ENCODE measurements around the gene STAC3.

Gene STAC3

DNA sequence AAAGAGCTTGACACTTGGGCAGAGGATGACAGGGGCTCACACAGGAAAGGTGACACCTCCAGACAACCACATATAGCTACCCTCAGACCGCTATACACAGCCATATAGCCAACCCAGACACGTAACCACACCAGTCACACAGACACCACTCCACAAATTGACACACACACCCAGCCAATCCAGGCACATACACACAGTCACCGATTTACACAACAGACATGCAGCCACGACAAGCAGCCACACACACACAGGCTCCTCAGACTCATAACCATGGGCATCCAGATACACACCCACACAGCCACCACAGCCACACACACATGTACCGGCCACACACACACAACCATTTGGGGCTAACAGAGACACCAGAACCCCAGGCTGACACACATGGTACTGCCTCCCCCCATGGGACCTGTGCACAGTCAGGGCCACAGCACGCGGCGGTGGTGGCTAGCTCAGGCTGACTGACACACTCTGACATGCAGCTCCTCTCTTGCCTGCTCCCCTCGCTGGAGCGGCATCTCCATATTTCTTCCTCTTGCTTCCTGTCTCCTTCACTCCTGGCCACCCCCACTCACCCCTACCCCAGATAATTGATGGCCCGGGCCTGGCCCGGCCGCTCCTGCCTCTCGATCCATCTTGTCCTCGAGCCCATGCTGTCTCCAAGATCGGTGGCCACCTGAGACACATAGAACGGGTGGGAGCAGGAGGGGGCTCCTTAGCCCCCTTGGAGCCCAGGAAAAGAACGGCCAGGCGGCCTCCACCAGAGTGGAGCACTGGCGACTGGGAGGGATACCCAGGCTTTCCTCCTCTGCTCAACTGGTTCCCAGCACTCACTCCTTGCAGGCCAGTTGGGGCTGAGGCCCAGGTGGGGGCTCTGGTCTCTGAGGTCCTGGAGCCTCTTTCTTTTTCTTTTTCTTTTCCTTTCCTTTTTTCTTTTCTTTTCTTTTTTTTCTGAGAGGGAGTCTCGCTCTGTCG, 27.5 kb downstream of the STAC3 start:
- H3K27me3 Mint-ChIP-seq (ENCODE audit: low read depth, poor library complexity) = peaks cover 73% of the 10 kb centered on the region
- TF ChIP-seq, protein P1, sequence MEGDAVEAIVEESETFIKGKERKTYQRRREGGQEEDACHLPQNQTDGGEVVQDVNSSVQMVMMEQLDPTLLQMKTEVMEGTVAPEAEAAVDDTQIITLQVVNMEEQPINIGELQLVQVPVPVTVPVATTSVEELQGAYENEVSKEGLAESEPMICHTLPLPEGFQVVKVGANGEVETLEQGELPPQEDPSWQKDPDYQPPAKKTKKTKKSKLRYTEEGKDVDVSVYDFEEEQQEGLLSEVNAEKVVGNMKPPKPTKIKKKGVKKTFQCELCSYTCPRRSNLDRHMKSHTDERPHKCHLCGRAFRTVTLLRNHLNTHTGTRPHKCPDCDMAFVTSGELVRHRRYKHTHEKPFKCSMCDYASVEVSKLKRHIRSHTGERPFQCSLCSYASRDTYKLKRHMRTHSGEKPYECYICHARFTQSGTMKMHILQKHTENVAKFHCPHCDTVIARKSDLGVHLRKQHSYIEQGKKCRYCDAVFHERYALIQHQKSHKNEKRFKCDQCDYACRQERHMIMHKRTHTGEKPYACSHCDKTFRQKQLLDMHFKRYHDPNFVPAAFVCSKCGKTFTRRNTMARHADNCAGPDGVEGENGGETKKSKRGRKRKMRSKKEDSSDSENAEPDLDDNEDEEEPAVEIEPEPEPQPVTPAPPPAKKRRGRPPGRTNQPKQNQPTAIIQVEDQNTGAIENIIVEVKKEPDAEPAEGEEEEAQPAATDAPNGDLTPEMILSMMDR (IDR thresholded peaks at IDR 0.05) = no peak
- peaks cover 92% of the 10 kb centered on the region for H3K4me1 Mint-ChIP-seq
- H3K4me3 Mint-ChIP-seq = peak overlapping the region; percentile 54
- H3K9me3 Mint-ChIP-seq = no peaks in the 10 kb centered on the region
- peak overlapping the region; percentile 80 for H3K27ac Mint-ChIP-seq
- no peaks in the 10 kb centered on the region for H3K36me3 Mint-ChIP-seq (ENCODE audit: low read depth)
- peak; percentile 70 for DNase-seq

DNA sequence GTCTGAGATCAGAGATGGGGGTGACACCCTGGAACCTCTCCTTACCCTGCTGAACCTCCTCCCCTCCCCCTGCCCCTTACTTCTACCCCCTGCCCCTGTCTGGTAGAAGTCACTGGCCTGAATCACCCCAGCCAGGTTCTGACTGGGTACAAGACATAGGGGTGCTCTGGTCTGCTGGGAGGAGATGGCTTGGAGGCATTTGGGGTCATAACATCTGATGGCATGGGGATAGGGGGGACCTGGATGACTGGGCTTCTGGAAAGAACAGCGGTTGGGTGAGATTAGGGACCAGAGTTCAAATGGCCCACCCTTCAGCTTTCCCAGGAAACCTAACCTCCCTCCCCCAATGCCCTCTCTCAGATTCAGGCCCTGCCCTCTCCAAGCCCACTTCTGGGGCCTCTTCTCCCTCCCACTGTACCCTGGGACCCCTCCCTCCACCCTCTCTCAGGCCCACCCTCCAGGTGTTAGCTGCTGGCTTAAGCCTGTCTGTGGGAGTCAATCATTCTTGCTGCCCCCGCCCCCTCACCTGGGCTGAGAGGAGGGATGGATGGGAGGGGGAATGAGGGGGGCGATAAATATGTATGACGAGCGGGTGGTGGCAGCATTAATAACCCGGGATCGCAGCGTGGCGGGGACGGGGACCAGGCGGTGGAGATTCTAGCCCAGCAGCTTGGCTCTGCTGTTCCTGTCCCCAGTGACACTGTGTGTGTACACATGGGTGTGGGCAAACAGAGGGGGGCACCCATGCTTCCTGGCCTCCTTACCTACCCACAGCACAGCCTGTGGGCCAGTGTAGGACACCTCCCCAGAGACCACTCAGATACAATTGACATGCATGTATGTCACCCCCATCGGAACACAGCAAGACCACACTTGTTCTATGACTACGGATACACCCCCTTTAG, 28.4 kb downstream of the STAC3 start:
- Mint-ChIP-seq H3K9me3 (no peaks in the 10 kb centered on the region), H3K4me3 (peak overlapping the region; percentile 69), H3K27ac (peak overlapping the region; percentile 0)

DNA sequence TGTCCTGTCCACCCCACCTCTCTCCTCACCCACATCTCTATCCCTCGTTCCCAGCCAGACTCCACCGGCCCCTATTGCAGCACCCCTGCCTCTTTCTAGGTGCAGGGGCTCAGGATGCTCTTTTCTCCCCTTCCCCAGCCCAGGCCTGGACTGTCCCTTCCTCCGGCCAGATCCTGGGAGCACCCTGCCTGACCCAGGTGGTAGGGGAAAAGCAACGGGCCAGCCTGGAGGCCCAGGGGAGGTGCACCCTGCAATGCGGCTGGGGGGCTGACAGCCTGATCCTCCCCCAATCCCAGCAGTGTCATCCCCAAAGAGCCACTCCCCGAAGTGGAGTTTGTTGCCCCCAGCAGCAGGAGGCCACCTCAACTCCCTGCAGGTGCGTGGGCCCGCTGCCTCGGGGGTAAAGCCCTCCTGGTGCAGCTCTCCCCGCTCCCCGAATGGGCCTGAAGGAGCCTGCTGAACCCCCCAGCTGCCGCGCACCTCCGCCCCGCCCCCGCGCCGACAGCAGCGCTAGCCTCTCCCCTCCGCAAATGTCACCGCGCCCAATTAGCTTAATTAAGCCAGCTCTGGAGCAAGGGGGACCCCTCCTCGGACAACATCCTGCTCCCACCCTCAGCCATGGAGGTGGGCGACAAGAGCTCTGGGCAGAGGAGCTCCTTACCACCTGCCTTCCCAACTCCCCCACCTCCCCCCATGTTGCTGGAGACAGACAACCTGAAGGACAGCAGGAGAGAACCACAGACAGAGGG, 29.6 kb downstream of the STAC3 start:
- H3K9me3 Mint-ChIP-seq = no peaks in the 10 kb centered on the region
- no peak for DNase-seq
- peaks cover 87% of the 10 kb centered on the region for H3K27me3 Mint-ChIP-seq (ENCODE audit: low read depth, poor library complexity)
- peak overlapping the region; percentile 79 for H3K4me3 Mint-ChIP-seq
- no peak overlapping the region for H3K27ac Mint-ChIP-seq
- H3K4me1 Mint-ChIP-seq = peaks cover 88% of the 10 kb centered on the region
- TF ChIP-seq, protein P1 (IDR thresholded peaks at IDR 0.05) = no peak
- no peaks in the 10 kb centered on the region for H3K36me3 Mint-ChIP-seq (ENCODE audit: low read depth)

More for the DNA sequence above, 28.4 kb downstream of the STAC3 start:
- Mint-ChIP-seq H3K27me3 (ENCODE audit: low read depth, poor library complexity) (peaks cover 80% of the 10 kb centered on the region), H3K4me1 (peaks cover 95% of the 10 kb centered on the region), H3K36me3 (ENCODE audit: low read depth) (no peaks in the 10 kb centered on the region)
- TF ChIP-seq, protein P1 (IDR thresholded peaks at IDR 0.05) = no peak
- DNase-seq = no peak

DNA sequence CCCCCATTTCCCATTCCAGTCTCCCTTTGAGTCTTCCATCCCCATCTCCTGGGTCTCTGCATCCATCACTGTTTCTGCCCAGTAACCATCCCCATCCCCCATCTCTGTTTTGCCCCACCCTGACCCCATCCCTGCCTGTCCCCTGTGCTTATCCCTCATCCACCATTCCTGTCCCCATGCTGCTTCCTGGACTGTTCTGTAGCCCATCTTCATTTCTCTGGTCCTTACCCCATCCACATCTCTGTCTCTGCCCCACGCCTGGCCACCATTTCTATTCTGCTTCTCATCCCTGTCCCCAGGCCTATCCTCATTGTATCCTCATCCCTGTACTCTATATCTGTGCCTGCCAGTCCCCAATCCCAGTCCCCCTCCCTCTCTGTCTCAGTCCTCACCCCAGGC, 30.2 kb downstream of the STAC3 start:
- H3K4me1 Mint-ChIP-seq = peaks cover 85% of the 10 kb centered on the region

More for the DNA sequence above, 30.2 kb downstream of the STAC3 start:
- Mint-ChIP-seq H3K9me3 (no peaks in the 10 kb centered on the region), H3K27ac (no peak overlapping the region), H3K36me3 (ENCODE audit: low read depth) (no peaks in the 10 kb centered on the region), H3K27me3 (ENCODE audit: low read depth, poor library complexity) (peaks cover 85% of the 10 kb centered on the region), H3K4me3 (peak overlapping the region; percentile 79)
- no peak for DNase-seq
- TF ChIP-seq, protein P1 (IDR thresholded peaks at IDR 0.05) = no peak

All from nephron progenitor cell (in vitro differentiated cells).